ENCODE data around the gene FRMD4A. TPM values are rescaled to one million over a fixed set of nuclear protein-coding genes. Genes with fewer than 3 reads are reported as not detected.
"Not testable (repeated sequence)": the region's sequence is repeated elsewhere in the genome, so short reads cannot be mapped to it uniquely, and the experiment has no call there.

The FRMD4A gene
- total RNA-seq, 2 donors from 2014 or later, result 22.3 to 22.4 TPM

DNA sequence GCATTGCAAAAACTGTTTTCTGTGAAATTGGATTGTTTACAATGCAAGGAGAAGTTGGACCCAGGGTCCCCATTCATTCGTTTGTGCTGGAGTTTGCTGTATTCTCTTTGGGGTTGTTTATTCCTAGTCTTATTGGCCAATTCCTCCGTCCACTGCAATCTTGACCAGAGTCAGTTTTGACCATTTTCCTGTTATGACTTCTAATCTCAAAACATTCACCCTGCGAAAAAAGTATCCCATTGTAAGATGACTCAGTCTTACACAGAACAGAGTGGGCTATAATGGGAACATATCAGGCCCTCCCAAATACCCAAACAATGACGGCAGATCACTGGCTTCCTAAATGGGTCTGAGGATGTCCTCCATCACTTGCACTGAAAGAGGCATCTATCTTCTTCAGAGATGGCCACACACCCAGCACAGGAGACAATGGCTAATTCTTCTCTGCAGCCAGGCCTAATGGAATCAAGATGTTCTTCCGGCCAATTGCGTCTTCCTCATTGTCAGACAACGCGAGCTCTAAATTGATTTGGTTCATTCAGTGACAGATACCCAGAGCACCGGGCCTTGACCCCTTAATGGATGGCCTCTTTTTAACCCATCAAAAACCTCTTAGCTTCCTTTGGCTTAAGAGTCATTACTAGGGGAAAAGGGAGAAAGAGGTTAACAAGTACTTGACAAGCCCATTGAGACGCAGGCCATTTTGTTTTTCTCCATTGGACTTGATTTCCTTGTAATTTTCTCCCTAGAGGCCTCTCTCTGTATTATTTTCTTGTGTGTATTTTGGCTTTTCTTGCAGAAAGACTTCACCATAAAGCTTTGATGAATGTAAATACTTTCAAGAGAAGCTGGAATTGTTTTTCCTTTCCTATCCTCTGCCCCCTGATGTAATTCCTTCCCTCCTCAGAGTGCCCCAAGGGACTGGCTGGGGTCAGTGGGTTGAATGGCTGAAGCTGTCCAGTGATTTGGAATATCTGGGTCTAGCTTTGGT lies 614.3 kb downstream of the FRMD4A start:
- Histone ChIP-seq H3K36me3 (ENCODE audit: control insufficient read depth, insufficient read depth, low read length) (no peaks in the 10 kb centered on the region), H3K27ac (ENCODE audit: low read depth, low read length) (no peak overlapping the region), H3K4me3 (ENCODE audit: low read length) (no peak overlapping the region), H3K4me1 (ENCODE audit: control insufficient read depth, insufficient read depth, low read length) (no peaks in the 10 kb centered on the region), H3K9ac (ENCODE audit: extremely low read depth, low read length, poor library complexity, severe bottlenecking) (no peak overlapping the region), H3K27me3 (ENCODE audit: control insufficient read depth, insufficient read depth, low read length, poor library complexity, severe bottlenecking) (no peaks in the 10 kb centered on the region), H3K9me3 (ENCODE audit: control insufficient read depth, low read length) (no peaks in the 10 kb centered on the region)
- no peak for DNase-seq
- no peaks in the 10 kb centered on the region for H3K27me3 Mint-ChIP-seq (ENCODE audit: insufficient read depth)
- no peak overlapping the region for H3K4me3 Mint-ChIP-seq
- H3K4me1 Mint-ChIP-seq, result peaks cover 19% of the 10 kb centered on the region
- H3K9me3 Mint-ChIP-seq, result no peaks in the 10 kb centered on the region
- H3K36me3 Mint-ChIP-seq (ENCODE audit: low read depth), result no peaks in the 10 kb centered on the region
- TF ChIP-seq, protein P1, sequence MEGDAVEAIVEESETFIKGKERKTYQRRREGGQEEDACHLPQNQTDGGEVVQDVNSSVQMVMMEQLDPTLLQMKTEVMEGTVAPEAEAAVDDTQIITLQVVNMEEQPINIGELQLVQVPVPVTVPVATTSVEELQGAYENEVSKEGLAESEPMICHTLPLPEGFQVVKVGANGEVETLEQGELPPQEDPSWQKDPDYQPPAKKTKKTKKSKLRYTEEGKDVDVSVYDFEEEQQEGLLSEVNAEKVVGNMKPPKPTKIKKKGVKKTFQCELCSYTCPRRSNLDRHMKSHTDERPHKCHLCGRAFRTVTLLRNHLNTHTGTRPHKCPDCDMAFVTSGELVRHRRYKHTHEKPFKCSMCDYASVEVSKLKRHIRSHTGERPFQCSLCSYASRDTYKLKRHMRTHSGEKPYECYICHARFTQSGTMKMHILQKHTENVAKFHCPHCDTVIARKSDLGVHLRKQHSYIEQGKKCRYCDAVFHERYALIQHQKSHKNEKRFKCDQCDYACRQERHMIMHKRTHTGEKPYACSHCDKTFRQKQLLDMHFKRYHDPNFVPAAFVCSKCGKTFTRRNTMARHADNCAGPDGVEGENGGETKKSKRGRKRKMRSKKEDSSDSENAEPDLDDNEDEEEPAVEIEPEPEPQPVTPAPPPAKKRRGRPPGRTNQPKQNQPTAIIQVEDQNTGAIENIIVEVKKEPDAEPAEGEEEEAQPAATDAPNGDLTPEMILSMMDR (conservative IDR thresholded peaks at IDR 0.05), result no peak
- WGBS, 2 experiments (ENCODE audit: insufficient coverage in 1 of 2, insufficient read length in 1 of 2), result 92 to 94% methylated on average over 3 to 10 of the region's 10 CpGs
- no peak overlapping the region for H3K27ac Mint-ChIP-seq

DNA sequence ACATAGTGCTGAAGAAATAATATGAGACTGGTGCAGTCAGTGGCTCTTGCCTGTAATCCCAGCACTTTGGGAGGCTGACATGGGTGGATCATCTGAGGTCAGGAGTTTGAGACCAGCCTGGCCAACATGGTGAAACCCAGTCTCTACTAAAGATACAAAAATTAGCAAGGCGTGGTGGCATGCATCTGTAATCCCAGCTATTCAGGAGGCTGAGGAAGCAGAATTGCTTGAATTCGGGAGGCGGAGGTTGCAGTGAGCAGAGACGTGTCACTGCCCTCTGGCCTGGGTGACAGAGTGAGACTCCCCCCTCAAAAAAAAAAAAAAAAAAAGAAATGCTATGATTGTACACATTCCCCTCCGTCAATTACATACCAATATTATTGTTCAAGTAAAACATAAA lies 615.1 kb downstream of the FRMD4A start:
- H3K36me3 Mint-ChIP-seq (ENCODE audit: low read depth); H3K27me3 Mint-ChIP-seq (ENCODE audit: insufficient read depth); H3K27ac ChIP-seq (ENCODE audit: low read depth, low read length); H3K4me3 Mint-ChIP-seq; H3K4me1 ChIP-seq (ENCODE audit: control insufficient read depth, insufficient read depth, low read length); H3K27me3 ChIP-seq (ENCODE audit: control insufficient read depth, insufficient read depth, low read length, poor library complexity, severe bottlenecking); H3K9ac ChIP-seq (ENCODE audit: extremely low read depth, low read length, poor library complexity, severe bottlenecking); H3K9me3 ChIP-seq (ENCODE audit: control insufficient read depth, low read length); H3K27ac Mint-ChIP-seq; H3K4me3 ChIP-seq (ENCODE audit: low read length); H3K9me3 Mint-ChIP-seq; DNase-seq; H3K36me3 ChIP-seq (ENCODE audit: control insufficient read depth, insufficient read depth, low read length): not testable (repeated sequence)
- 71 to 79% methylated on average over 1 to 4 of the region's 5 CpGs for WGBS, 2 experiments (ENCODE audit: insufficient coverage in 1 of 2, insufficient read length in 1 of 2)
- H3K4me1 Mint-ChIP-seq, result peaks cover 26% of the 10 kb centered on the region

DNA sequence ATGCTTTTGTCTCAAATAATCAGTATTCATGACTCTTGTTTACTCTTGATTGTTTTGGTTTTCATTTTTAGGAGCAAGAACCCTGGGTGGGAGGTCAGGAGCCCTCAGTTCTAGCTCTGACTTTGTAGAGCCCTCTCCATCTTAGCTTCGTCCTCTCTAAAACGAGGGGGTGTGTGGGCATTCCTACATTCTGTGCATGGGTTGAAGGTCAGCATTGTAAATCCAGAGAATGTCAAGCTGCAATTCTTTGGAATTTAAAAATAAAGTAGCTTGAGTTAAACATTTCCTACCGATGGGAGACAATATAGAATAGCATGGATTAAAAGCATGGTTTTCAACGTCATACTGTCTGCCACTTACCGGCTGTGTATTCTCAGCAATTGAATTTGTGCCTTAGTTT lies 615.6 kb downstream of the FRMD4A start:
- H3K4me3 ChIP-seq (ENCODE audit: low read length), result no peak overlapping the region
- H3K9me3 ChIP-seq (ENCODE audit: control insufficient read depth, low read length), result no peaks in the 10 kb centered on the region
- no peak overlapping the region for H3K27ac Mint-ChIP-seq
- DNase-seq, result no peak
- no peaks in the 10 kb centered on the region for H3K9me3 Mint-ChIP-seq
- no peaks in the 10 kb centered on the region for H3K36me3 Mint-ChIP-seq (ENCODE audit: low read depth)
- H3K9ac ChIP-seq (ENCODE audit: extremely low read depth, low read length, poor library complexity, severe bottlenecking), result no peak overlapping the region
- no peak overlapping the region for H3K4me3 Mint-ChIP-seq
- no peaks in the 10 kb centered on the region for H3K27me3 ChIP-seq (ENCODE audit: control insufficient read depth, insufficient read depth, low read length, poor library complexity, severe bottlenecking)
- no peaks in the 10 kb centered on the region for H3K36me3 ChIP-seq (ENCODE audit: control insufficient read depth, insufficient read depth, low read length)
- TF ChIP-seq, protein P1 (conservative IDR thresholded peaks at IDR 0.05), result no peak
- H3K4me1 ChIP-seq (ENCODE audit: control insufficient read depth, insufficient read depth, low read length), result no peaks in the 10 kb centered on the region
- H3K27me3 Mint-ChIP-seq (ENCODE audit: insufficient read depth), result no peaks in the 10 kb centered on the region
- WGBS, 2 experiments (ENCODE audit: insufficient coverage in 1 of 2, insufficient read length in 1 of 2), result 87 to 94% methylated on average over 4 to 5 of the region's 5 CpGs
- no peak overlapping the region for H3K27ac ChIP-seq (ENCODE audit: low read depth, low read length)
- peaks cover 27% of the 10 kb centered on the region for H3K4me1 Mint-ChIP-seq

Data from endodermal cell (in vitro differentiated cells).